AG09319 (cell line): ENCODE results near the gene KITLG.

Experiments used
- DNase-seq: peaks from one replicate; pipeline ENCODE4 v3.0.0-alpha.2; 2010; ENCODE audit warnings: low read depth; ENCODE audit errors: extremely low read depth
- CTCF ChIP-seq: IDR thresholded peaks from 2 replicates; pipeline ENCODE4 v1.5.1; 2011; ENCODE audit warnings: low read depth, mild to moderate bottlenecking, inconsistent platforms, low read length, moderate library complexity

KITLG gene

GRCh38 chr12:88458327-88458726 lies 121.9 kb downstream of the KITLG start:
- no peak for TF ChIP-seq CTCF
- no peak for DNase-seq

GRCh38 chr12:88453323-88453722 lies 126.9 kb downstream of the KITLG start:
- TF ChIP-seq CTCF, result no peak
- no peak for DNase-seq

- no peak for TF ChIP-seq CTCF
- no peak for DNase-seq
Measured at GRCh38 chr12:88451205-88451604, 129.1 kb downstream of the KITLG start.

- no peak for DNase-seq
- TF ChIP-seq CTCF, result no peak
Measured at GRCh38 chr12:88450136-88450535, 130.1 kb downstream of the KITLG start.

GRCh38 chr12:88448337-88448915 lies 131.8 kb downstream of the KITLG start:
- DNase-seq, result no peak
- TF ChIP-seq CTCF, result no peak

- no peak for DNase-seq
- no peak for TF ChIP-seq CTCF
Measured at GRCh38 chr12:88445705-88446394, 134.4 kb downstream of the KITLG start.

GRCh38 chr12:88444481-88444880 lies 135.8 kb downstream of the KITLG start:
- DNase-seq, result no peak
- no peak for TF ChIP-seq CTCF
